Spleen (tissue), 11 donors: ENCODE measurements around the gene TTLL11. TPM values are rescaled to one million over a fixed set of nuclear protein-coding genes. Genes with fewer than 3 reads are reported as not detected.

Experiments used
- DNase-seq: peaks from one replicate; pipeline ENCODE4 v3.0.0-alpha.2; 2020
- H3K27ac ChIP-seq, 8 donors: fragments of 200-600 bp; sonication (generic) in 7 of 8; 1 replicate in 4 of 8; 2 replicates in 4 of 8; pipeline versions ENCODE4 v1.5.0 to v1.8.0; 2016 to 2021; ENCODE audit warnings: inconsistent platforms in 4 of 8, mild to moderate bottlenecking in 4 of 8, moderate library complexity in 1 of 8
- H3K27me3 ChIP-seq, 7 donors: fragments of 200-600 bp; sonication (generic) in 6 of 7; replicated peaks in 1 of 7; 1 replicate in 4 of 7; 2 replicates in 3 of 7; pipeline versions ENCODE4 v1.5.0 to v1.8.0; 2016 to 2021; ENCODE audit warnings: inconsistent platforms in 3 of 7, mild to moderate bottlenecking in 1 of 7
- H3K36me3 ChIP-seq, 6 donors: fragments of 200-600 bp; sonication (generic) in 5 of 6; 1 replicate in 4 of 6; 2 replicates in 2 of 6; pipeline versions ENCODE4 v1.5.0 to v1.8.0; 2016 to 2021; ENCODE audit warnings: inconsistent platforms in 2 of 6
- H3K4me1 ChIP-seq, 6 donors: fragments of 200-600 bp; sonication (generic) in 5 of 6; 1 replicate in 3 of 6; 2 replicates in 3 of 6; pipeline versions ENCODE4 v1.5.0 to v1.8.0; 2016 to 2021; ENCODE audit warnings: inconsistent platforms in 3 of 6
- H3K4me3 ChIP-seq, 8 donors: fragments of 200-600 bp; sonication (generic) in 7 of 8; 1 replicate in 4 of 8; 2 replicates in 4 of 8; pipeline versions ENCODE4 v1.5.0 to v1.8.0; 2016 to 2021; ENCODE audit warnings: inconsistent platforms in 4 of 8, mild to moderate bottlenecking in 4 of 8, moderate library complexity in 2 of 8
- H3K9me3 ChIP-seq, 8 donors: fragments of 200-600 bp; sonication (generic) in 7 of 8; 1 replicate in 4 of 8; 2 replicates in 4 of 8; pipeline versions ENCODE4 v1.5.0 to v1.8.0; 2016 to 2021; ENCODE audit warnings: inconsistent platforms in 4 of 8
- CTCF ChIP-seq, 11 experiments: fragments of 200-600 bp in 7 of 11; fragments of 450-650 bp in 4 of 11; sonication (generic) in 4 of 11; IDR thresholded peaks in 8 of 11; conservative IDR thresholded peaks in 3 of 11; 1 replicate in 7 of 11; 2 replicates in 4 of 11; pipeline versions ENCODE4 v1.4.0 to v1.8.0; 2016 to 2021; ENCODE audit warnings: antibody characterized with exemption in 11 of 11, inconsistent platforms in 4 of 11, mild to moderate bottlenecking in 1 of 11
- POLR2A ChIP-seq, 3 donors: fragments of 450-650 bp; IDR thresholded peaks; one replicate each; pipeline ENCODE4 v1.5.1; 2017; ENCODE audit warnings: antibody characterized with exemption in 3 of 3, mild to moderate bottlenecking in 1 of 3
- POLR2AphosphoS5 ChIP-seq, 3 donors: sonication (generic); formaldehyde crosslinking; IDR thresholded peaks; one replicate each; pipeline ENCODE4 v1.5.1; 2017; ENCODE audit warnings: antibody characterized with exemption in 3 of 3
- WGBS, 5 donors: extraction: QIAGEN DNeasy Blood & Tissue Kit in 3 of 5; methylation state at CpG; one replicate each; pipeline versions ENCODE4 v1.1.5 to v1.1.7; 2013 to 2018; 5-methylcytosine and 5-hydroxymethylcytosine counted together
- intact Hi-C: fragments of 100-400 bp; cut with DNase I; formaldehyde crosslinking; loops from one replicate; pipeline ENCODE4 v1.15.0; 2023; ENCODE audit warnings: low total_unique reads
- polyA plus RNA-seq, 3 donors: library from polyadenylated mRNA; stranded (reverse); fragments of 200-250 nt; gene quantifications; one replicate each; pipeline ENCODE4 v1.2.1, GENCODE V29; 2013
- total RNA-seq, 7 donors: library from RNA; depleted of rRNA in 3 of 7; stranded (reverse); fragments of >200 nt in 3 of 7; fragmentation: NEBNext Ultra II Directional in 4 of 7; extraction: Animal tissue kit (Norgen Biotek cat#: 25700) in 4 of 7; gene quantifications; one replicate each; pipeline versions ENCODE4 v1.1.0 to v1.2.1, GENCODE V29; 2016 to 2021
- donor health status: healthy with polysubstance abuse.
- donor health status: DM: no; HTN: no; CAD: no; lungs with moderate emphysema.
- donor health status: DM: no; HTN: no; CAD: no.
- donor health status: Bipolar disorder and iron deficiency.
- donor health status: healthy.
- donor health status: DM: no; HTN: no; CAD: no.
- donor health status: DM: yes; HTN: yes; CAD: no.

Gene TTLL11
- total and polyA plus RNA-seq, 10 donors = 1.6 to 12.8 (median 7.3) TPM

DNA sequence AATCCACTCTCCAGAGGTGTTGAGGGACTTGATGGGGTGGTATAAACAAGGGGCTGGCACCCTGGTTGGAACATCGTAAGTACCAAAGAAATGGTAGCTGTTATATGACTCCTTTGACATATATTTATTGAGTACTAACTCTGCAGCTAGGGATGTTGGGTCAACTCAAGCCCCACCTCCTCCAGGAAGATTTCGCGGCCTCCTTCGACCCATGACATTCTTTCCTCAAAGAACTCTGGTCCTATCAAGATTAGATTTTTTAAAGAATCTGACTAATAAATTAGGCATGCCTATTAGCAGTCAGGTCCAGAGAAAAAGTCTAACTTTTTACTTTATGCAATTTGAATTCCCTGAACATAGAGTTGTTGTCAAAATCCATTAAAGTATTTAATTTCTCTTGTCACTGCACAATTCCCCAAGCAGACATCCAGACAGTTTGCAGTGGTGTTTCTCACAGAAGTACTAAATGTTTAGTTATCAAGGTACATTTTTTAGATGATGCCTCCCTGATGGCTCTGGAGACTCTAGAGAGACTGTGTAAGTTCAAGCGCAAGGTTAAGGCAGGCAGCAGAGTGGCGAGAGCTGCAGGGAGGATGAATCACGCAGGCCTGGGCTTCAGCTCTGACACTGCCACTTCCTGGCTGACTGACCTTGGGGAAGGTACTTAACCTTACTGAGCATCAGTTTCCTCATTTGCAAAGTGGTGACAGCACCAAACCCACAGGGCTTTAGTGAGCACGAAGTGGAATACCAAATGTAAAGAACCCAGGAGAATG is 209.6 kb downstream of the TTLL11 start:
- Histone ChIP-seq H3K36me3 (no peaks in the 10 kb centered on the region), H3K27ac (no peak overlapping the region), H3K4me3 (no peak overlapping the region), H3K27me3 (no peaks in the 10 kb centered on the region), H3K9me3 (no peaks in the 10 kb centered on the region), H3K4me1 (peaks cover 0 to 34% (median 11%) of the 10 kb centered on the region in 6 donors)
- no peak for DNase-seq
- TF ChIP-seq POLR2A (IDR thresholded peaks at IDR 0.05) (no peak), POLR2AphosphoS5 (IDR thresholded peaks at IDR 0.05) (peak in 1 of 3 donors; percentile 21), CTCF (IDR thresholded peaks at IDR 0.05 in 8 of 11, conservative IDR thresholded peaks at IDR 0.05 in 3 of 11) (no peak)
- intact Hi-C loops = no loop called here
- WGBS, 5 donors = 70 to 82% (median 79%) methylated on average over 8 of the region's 8 CpGs

DNA sequence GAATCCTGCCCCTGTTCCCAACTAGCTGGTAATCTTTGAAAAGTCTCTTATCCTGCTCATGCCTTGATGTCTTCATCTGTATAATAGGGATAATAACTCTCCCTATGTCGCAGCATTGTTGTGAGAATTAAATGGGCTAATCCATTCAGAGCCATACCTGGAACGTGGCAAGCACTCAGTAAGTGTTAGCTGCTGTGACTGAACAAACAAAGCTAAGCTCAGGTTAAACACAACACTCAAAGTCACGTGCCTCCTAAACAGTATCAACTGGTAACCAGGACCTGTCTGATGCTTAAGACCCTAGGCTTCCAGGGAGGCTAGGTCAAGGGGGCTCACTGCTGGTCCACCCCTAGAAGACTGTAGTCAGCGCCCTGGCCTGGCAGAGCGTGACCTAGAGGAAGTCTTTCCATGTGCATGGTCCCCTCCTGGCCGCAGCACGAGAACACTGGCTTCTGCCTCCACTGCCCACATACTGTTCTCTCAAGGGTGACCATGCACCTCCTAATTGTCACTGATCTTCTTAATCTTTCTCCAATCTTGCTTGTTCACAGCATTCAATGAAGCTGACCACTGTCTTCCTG is 211.1 kb downstream of the TTLL11 start:
- H3K4me1 ChIP-seq = peaks cover 0 to 26% (median 9%) of the 10 kb centered on the region in 6 donors
- H3K27me3 ChIP-seq = no peaks in the 10 kb centered on the region
- 73 to 93% (median 86%) methylated on average over 7 of the region's 7 CpGs for WGBS, 5 donors
- no peaks in the 10 kb centered on the region for H3K36me3 ChIP-seq
- intact Hi-C loops = no loop called here
- no peaks in the 10 kb centered on the region for H3K9me3 ChIP-seq
- H3K4me3 ChIP-seq = no peak overlapping the region
- no peak for DNase-seq
- TF ChIP-seq POLR2A (IDR thresholded peaks at IDR 0.05) (no peak), POLR2AphosphoS5 (IDR thresholded peaks at IDR 0.05) (no peak), CTCF (IDR thresholded peaks at IDR 0.05 in 8 of 11, conservative IDR thresholded peaks at IDR 0.05 in 3 of 11) (no peak)
- H3K27ac ChIP-seq = no peak overlapping the region

DNA sequence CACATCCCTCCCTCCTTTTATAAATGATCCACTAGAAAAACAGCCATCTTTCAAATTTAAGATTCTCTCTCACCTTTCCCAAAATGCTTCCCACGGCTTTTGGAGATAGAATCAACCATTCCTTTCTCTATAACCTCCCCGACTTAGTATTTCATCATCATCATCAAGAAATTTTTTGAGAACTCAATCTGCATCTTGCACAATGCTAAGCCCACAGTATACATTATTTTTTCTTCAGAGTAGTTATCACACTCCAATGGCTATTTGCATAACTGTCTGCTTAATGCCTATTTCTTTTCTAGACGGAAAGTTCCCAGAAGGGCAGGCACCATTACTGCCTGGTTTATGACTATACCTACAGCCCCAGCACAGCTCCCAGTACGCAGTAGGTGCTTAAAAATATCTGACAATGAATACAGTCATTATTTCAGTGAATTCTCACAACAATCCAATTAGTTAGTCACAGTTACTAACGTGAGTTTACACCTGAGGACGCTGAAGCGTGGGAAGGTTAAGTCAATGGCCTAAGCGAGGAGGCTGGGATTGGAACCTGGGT is 212.7 kb downstream of the TTLL11 start:
- 74 to 94% (median 84%) methylated on average over 8 of the region's 8 CpGs for WGBS, 5 donors
- H3K27me3 ChIP-seq = no peaks in the 10 kb centered on the region
- H3K9me3 ChIP-seq = no peaks in the 10 kb centered on the region
- H3K27ac ChIP-seq = no peak overlapping the region
- H3K4me3 ChIP-seq = no peak overlapping the region
- no peak for DNase-seq
- no peaks in the 10 kb centered on the region for H3K36me3 ChIP-seq
- intact Hi-C loops = no loop called here
- H3K4me1 ChIP-seq = peaks cover 0 to 23% (median 9%) of the 10 kb centered on the region in 6 donors
- no peak for TF ChIP-seq CTCF (IDR thresholded peaks at IDR 0.05 in 8 of 11, conservative IDR thresholded peaks at IDR 0.05 in 3 of 11)
- no peak for TF ChIP-seq POLR2AphosphoS5 (IDR thresholded peaks at IDR 0.05)
- no peak for TF ChIP-seq POLR2A (IDR thresholded peaks at IDR 0.05)

GRCh38 chr9:121878271-121878822 is 214.8 kb downstream of the TTLL11 start:
- Histone ChIP-seq H3K4me1 (peaks cover 0 to 3% (median under 1%) of the 10 kb centered on the region in 6 donors), H3K36me3 (no peaks in the 10 kb centered on the region), H3K9me3 (no peaks in the 10 kb centered on the region), H3K27ac (no peak overlapping the region), H3K27me3 (no peaks in the 10 kb centered on the region), H3K4me3 (no peak overlapping the region)
- intact Hi-C loops = no loop called here
- 89 to 98% (median 92%) methylated on average over 13 to 14 of the region's 14 CpGs for WGBS, 5 donors
- no peak for DNase-seq
- TF ChIP-seq CTCF (IDR thresholded peaks at IDR 0.05 in 8 of 11, conservative IDR thresholded peaks at IDR 0.05 in 3 of 11) (no peak), POLR2AphosphoS5 (IDR thresholded peaks at IDR 0.05) (no peak), POLR2A (IDR thresholded peaks at IDR 0.05) (no peak)
